H1 (cell line): Measurements from ENCODE around the gene SCAMP4. TPM values are rescaled to one million over a fixed set of nuclear protein-coding genes. Genes with fewer than 3 reads are reported as not detected.

Experiments used
- CTCF ChIA-PET: fragments of 300-600 bp; sonication (Branson Sonifier 250); formaldehyde crosslinking; loops from one replicate; lab custom pipeline; 2021; ENCODE audit not compliant: partially characterized antibody; lab: Charles Lee
- POLR2A ChIA-PET: fragments of 300-600 bp; sonication (Branson Sonifier 250); formaldehyde crosslinking; loops from one replicate; lab custom pipeline; 2021; ENCODE audit warnings: inconsistent platforms; ENCODE audit not compliant: partially characterized antibody; lab: Charles Lee
- DNase-seq, 2 experiments: peaks; one replicate each; pipeline versions ENCODE4 v3.0.0 to v3.0.0-alpha.2; 2010 to 2022; ENCODE audit warnings: low spot score in 2 of 2, low read depth in 1 of 2, mixed read lengths in 1 of 2
- FAIRE-seq: peaks from 2 replicates; lab custom pipeline; 2011; peaks lifted over from hg19 to GRCh38; lab: Jason Lieb, UNC
- H2AFZ ChIP-seq: 2 replicates; pipeline ENCODE4 v1.8.1; 2012; ENCODE audit warnings: low read length, inconsistent platforms
- H2AK5ac ChIP-seq: 2 replicates; pipeline ENCODE4 v1.6.1; 2013; ENCODE audit warnings: low read depth, low read length
- H2BK120ac ChIP-seq: replicated peaks from 2 replicates; pipeline ENCODE3; 2013; ENCODE audit warnings: low read depth, low read length, inconsistent platforms
- H2BK12ac ChIP-seq: 2 replicates; pipeline ENCODE4 v1.6.1; 2013; ENCODE audit warnings: low read depth, low read length
- H2BK15ac ChIP-seq: 2 replicates; pipeline ENCODE4 v1.6.1; 2013; ENCODE audit warnings: low read length
- H2BK20ac ChIP-seq: 2 replicates; pipeline ENCODE4 v1.6.1; 2013; ENCODE audit warnings: low read length
- H2BK5ac ChIP-seq: 2 replicates; pipeline ENCODE4 v1.6.1; 2013; ENCODE audit warnings: low read depth, low read length
- H3K14ac ChIP-seq: 2 replicates; pipeline ENCODE4 v1.6.1; 2013; ENCODE audit warnings: inconsistent platforms; ENCODE audit not compliant: insufficient read length
- H3K18ac ChIP-seq: 2 replicates; pipeline ENCODE4 v1.6.1; 2013; ENCODE audit warnings: low read length; ENCODE audit errors: extremely low read depth
- H3K23ac ChIP-seq: 2 replicates; pipeline ENCODE4 v1.6.1; 2013; ENCODE audit warnings: inconsistent platforms; ENCODE audit not compliant: insufficient read length
- H3K23me2 ChIP-seq: 2 replicates; pipeline ENCODE4 v1.6.1; 2013; ENCODE audit warnings: low read depth, low read length
- H3K27ac ChIP-seq: 2 replicates; pipeline ENCODE4 v1.6.1; 2011; ENCODE audit warnings: low read depth, low read length, inconsistent platforms
- H3K27me3 ChIP-seq, 4 experiments: replicated peaks in 1 of 4; 1 replicate in 1 of 4; 2 replicates in 3 of 4; pipeline versions ENCODE4 v1.6.1 to v1.8.1; 2011 to 2013; ENCODE audit warnings: low read length in 3 of 4, mild to moderate bottlenecking in 3 of 4, inconsistent platforms in 2 of 4, mixed read lengths in 2 of 4, moderate library complexity in 1 of 4; ENCODE audit not compliant: control insufficient read depth in 3 of 4, insufficient read depth in 3 of 4; ENCODE audit errors: extremely low read depth in 1 of 4
- H3K36me3 ChIP-seq, 4 experiments: 2 replicates each; pipeline versions ENCODE4 v1.6.1 to v1.8.1; 2011 to 2013; ENCODE audit warnings: mild to moderate bottlenecking in 4 of 4, low read length in 3 of 4, moderate library complexity in 2 of 4, control low read depth in 1 of 4, inconsistent platforms in 1 of 4; ENCODE audit not compliant: insufficient read depth in 4 of 4, control insufficient read depth in 2 of 4
- H3K4ac ChIP-seq: replicated peaks from 2 replicates; pipeline ENCODE3; 2013; ENCODE audit warnings: low read length, low read depth, mixed read lengths, inconsistent platforms; ENCODE audit not compliant: insufficient read length
- H3K4me1 ChIP-seq, 4 experiments: replicated peaks in 1 of 4; 1 replicate in 1 of 4; 2 replicates in 3 of 4; pipeline versions ENCODE4 v1.6.1 to v1.8.1; 2011 to 2013; ENCODE audit warnings: low read length in 3 of 4, inconsistent platforms in 2 of 4, mixed read lengths in 1 of 4; ENCODE audit not compliant: insufficient read depth in 4 of 4, control insufficient read depth in 3 of 4
- H3K4me2 ChIP-seq, 2 experiments: 2 replicates each; pipeline versions ENCODE4 v1.6.1 to v1.8.1; 2011 to 2013; ENCODE audit warnings: low read depth in 2 of 2, low read length in 2 of 2, control low read depth in 1 of 2, inconsistent platforms in 1 of 2, mild to moderate bottlenecking in 1 of 2; ENCODE audit not compliant: insufficient read depth in 1 of 2
- H3K4me3 ChIP-seq, 4 experiments: fragments of 200-600, 300-600 bp in 1 of 4; sonication (generic), shearing (Covaris generic), sonication (Bioruptor Twin) in 1 of 4; 2 replicates each; pipeline versions ENCODE4 v1.5.1 to v1.8.1; 2011 to 2016; ENCODE audit warnings: low read length in 4 of 4, low read depth in 3 of 4, control low read depth in 2 of 4, inconsistent platforms in 2 of 4, mild to moderate bottlenecking in 2 of 4, mixed read lengths in 1 of 4, moderate library complexity in 1 of 4; ENCODE audit not compliant: insufficient read depth in 2 of 4; ENCODE audit errors: extremely low read depth in 1 of 4
- H3K56ac ChIP-seq: replicated peaks from 2 replicates; pipeline ENCODE3; 2013; ENCODE audit warnings: low read depth, mild to moderate bottlenecking, mixed read lengths, low read length, inconsistent platforms; ENCODE audit not compliant: insufficient read length
- H3K79me1 ChIP-seq: 2 replicates; pipeline ENCODE4 v1.6.1; 2013; ENCODE audit warnings: low read depth, low read length, control low read depth
- H3K79me2 ChIP-seq, 2 experiments: 2 replicates each; pipeline versions ENCODE4 v1.6.1 to v1.8.1; 2012 to 2013; ENCODE audit warnings: low read length in 2 of 2, mild to moderate bottlenecking in 2 of 2, inconsistent platforms in 1 of 2; ENCODE audit not compliant: insufficient read depth in 2 of 2, control insufficient read depth in 1 of 2
- H3K9ac ChIP-seq, 4 experiments: replicated peaks in 1 of 4; 1 replicate in 1 of 4; 2 replicates in 3 of 4; pipeline versions ENCODE4 v1.6.1 to v1.8.1; 2011 to 2013; ENCODE audit warnings: low read depth in 3 of 4, low read length in 3 of 4, control low read depth in 2 of 4, mild to moderate bottlenecking in 2 of 4, moderate library complexity in 2 of 4, inconsistent platforms in 1 of 4; ENCODE audit errors: extremely low read depth in 1 of 4
- H3K9me3 ChIP-seq, 2 experiments: 2 replicates each; pipeline versions ENCODE4 v1.6.1 to v1.8.1; 2012 to 2013; ENCODE audit warnings: mild to moderate bottlenecking in 2 of 2, moderate library complexity in 2 of 2, control low read depth in 1 of 2, inconsistent platforms in 1 of 2, low read depth in 1 of 2, low read length in 1 of 2, mixed read lengths in 1 of 2; ENCODE audit not compliant: insufficient read depth in 2 of 2
- H4K20me1 ChIP-seq, 2 experiments: replicated peaks in 1 of 2; 2 replicates each; pipeline versions ENCODE3 to v1.8.1; 2011 to 2013; ENCODE audit warnings: inconsistent platforms in 2 of 2, low read length in 2 of 2, mild to moderate bottlenecking in 1 of 2; ENCODE audit not compliant: insufficient read depth in 2 of 2, control insufficient read depth in 1 of 2
- H4K5ac ChIP-seq: 2 replicates; pipeline ENCODE4 v1.6.1; 2013; ENCODE audit warnings: low read length, low read depth, mixed read lengths, inconsistent platforms; ENCODE audit not compliant: insufficient read length
- H4K8ac ChIP-seq: 2 replicates; pipeline ENCODE4 v1.8.0; 2013; ENCODE audit warnings: mild to moderate bottlenecking, moderate library complexity, low read length, inconsistent platforms; ENCODE audit not compliant: insufficient read depth; ENCODE audit errors: extremely low read depth
- H4K91ac ChIP-seq: replicated peaks from 2 replicates; pipeline ENCODE3; 2013; ENCODE audit warnings: low read length, mixed read lengths, inconsistent platforms; ENCODE audit not compliant: insufficient read length
- EP300 ChIP-seq, 2 experiments: IDR thresholded peaks; 1 replicate in 1 of 2; 2 replicates in 1 of 2; pipeline ENCODE4 v1.6.1; 2011 to 2012; ENCODE audit warnings: low read depth in 2 of 2, low read length in 2 of 2, mild to moderate bottlenecking in 2 of 2, borderline replicate concordance in 1 of 2, inconsistent platforms in 1 of 2, moderate library complexity in 1 of 2
- FOSL1 ChIP-seq: IDR thresholded peaks from 2 replicates; pipeline ENCODE4 v1.6.1; 2011; ENCODE audit warnings: mild to moderate bottlenecking, low read depth, low read length, moderate library complexity; ENCODE audit not compliant: insufficient read depth
- POLR2AphosphoS5 ChIP-seq: IDR thresholded peaks from 2 replicates; pipeline ENCODE4 v1.6.1; 2011; ENCODE audit warnings: low read depth, low read length
- RAD21 ChIP-seq, 2 experiments: IDR thresholded peaks in 1 of 2; conservative IDR thresholded peaks in 1 of 2; 2 replicates each; pipeline ENCODE4 v1.6.1; 2011; ENCODE audit warnings: low read depth in 2 of 2, low read length in 2 of 2, improper control_type of control experiment in 1 of 2, inconsistent platforms in 1 of 2, mild to moderate bottlenecking in 1 of 2, moderate library complexity in 1 of 2
- SP2 ChIP-seq: IDR thresholded peaks from 2 replicates; pipeline ENCODE4 v1.6.1; 2012; ENCODE audit warnings: mild to moderate bottlenecking, low read length, inconsistent platforms
- WGBS, 2 experiments: shearing (Covaris generic) in 1 of 2; methylation state at CpG; one replicate each; pipeline versions ENCODE4 v1.1.6 to v1.1.7; 2013 to 2015; ENCODE audit warnings: low lambda C conversion rate in 2 of 2, mixed read lengths in 2 of 2, inconsistent platforms in 1 of 2, low coverage in 1 of 2, missing lambda C conversion rate in 1 of 2; ENCODE audit not compliant: insufficient replicate concordance in 2 of 2, insufficient coverage in 1 of 2, insufficient read length in 1 of 2; ENCODE audit errors: extremely low coverage in 1 of 2, missing lambda C conversion rate in 1 of 2; 5-methylcytosine and 5-hydroxymethylcytosine counted together
- polyA plus RNA-seq, 7 experiments: library from polyadenylated mRNA; depleted of rRNA in 3 of 7; stranded (reverse) in 5 of 7; unstranded in 2 of 7; fragments of >200 nt in 5 of 7; fragments of 200-250 nt in 2 of 7; gene quantifications; 1 replicate in 5 of 7; 2 replicates in 1 of 7; 4 replicates in 1 of 7; pipeline versions ENCODE4 v1.2.1 to v1.2.3, GENCODE V29; 2011 to 2013; ENCODE audit warnings: missing spikeins in 2 of 7, mixed read lengths in 2 of 7
- total RNA-seq: library from RNA; stranded (reverse); fragmentation: NEBNext Ultra II Directional; extraction: Animal tissue kit (Norgen Biotek cat#: 25700); gene quantifications from 2 replicates; pipeline ENCODE4 v1.2.1, GENCODE V29; 2021

Gene SCAMP4
- total and polyA plus RNA-seq, 2 of the 8 experiments (the other 6 are each of a cell fraction or from before 2014, with no cell fraction given), result 17.1 to 61.4 TPM

DNA sequence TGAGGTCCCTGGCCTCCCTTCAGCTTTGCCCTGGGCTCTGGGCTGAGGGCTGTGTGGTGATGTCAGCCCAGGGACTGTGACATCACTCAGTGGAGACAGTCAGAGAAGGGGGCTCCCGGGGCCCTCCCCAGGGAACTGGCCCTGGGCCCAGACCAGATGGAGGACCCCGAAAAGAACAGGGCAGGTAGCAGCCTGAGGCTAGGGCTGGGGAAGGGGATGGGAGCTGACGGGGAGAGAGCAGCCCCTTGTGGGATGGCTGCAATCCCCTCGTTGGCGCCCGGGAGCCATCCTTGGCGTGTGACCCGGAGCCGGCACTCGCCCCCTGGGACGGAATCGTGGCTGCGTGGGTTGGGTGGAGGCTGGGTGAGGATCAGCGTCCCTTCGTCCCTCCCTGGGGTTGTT lies 49.3 kb downstream of the SCAMP4 start:
- Histone ChIP-seq H3K27me3 (no peaks in the 10 kb centered on the region), H3K4ac (no peak overlapping the region), H3K4me2 (no peak overlapping the region), H2BK12ac (no peak overlapping the region), H3K23ac (no peak overlapping the region), H2BK5ac (no peak overlapping the region), H2BK120ac (no peak overlapping the region), H3K79me2 (peaks cover 30 to 90% of the 10 kb centered on the region in 2 experiments), H3K4me1 (peaks cover 0 to 14% (median 9%) of the 10 kb centered on the region in 4 experiments; a peak in 5 of 7 replicates), H4K91ac (no peak overlapping the region), H3K18ac (no peak overlapping the region; the same call in 1 of the 2 replicates), H3K23me2 (no peaks in the 10 kb centered on the region), H2AFZ (no peak overlapping the region), H3K4me3 (no peak overlapping the region), H3K14ac (no peak overlapping the region), H3K27ac (no peak overlapping the region), H4K20me1 (peaks cover 48 to 59% of the 10 kb centered on the region in 2 experiments), H3K56ac (no peak overlapping the region), H4K8ac (peak overlapping the region; percentile 79), H3K9ac (no peak overlapping the region), H3K36me3 (no peaks in the 10 kb centered on the region; a peak in 2 of 8 replicates), H2BK15ac (no peak overlapping the region), H3K9me3 (no peaks in the 10 kb centered on the region; a peak in 1 of 4 replicates), H2AK5ac (no peak overlapping the region), H3K79me1 (peaks cover 29% of the 10 kb centered on the region), H2BK20ac (no peak overlapping the region), H4K5ac (no peak overlapping the region)
- 88% methylated on average over 12 of the region's 15 CpGs; no CpG with 5 or more reads in 1 of the 2 experiments for WGBS, 2 experiments
- POLR2A ChIA-PET, result no interaction called here
- FAIRE-seq (no peak), DNase-seq (no peak)
- CTCF ChIA-PET, result interaction anchor here (0.6 to 2.6 kb wide), 5 partner anchors 9 to 160 kb away, joined by 3 to 10 read pairs (median 6); no protein-coding TSS in a partner anchor
- TF ChIP-seq RAD21 (IDR thresholded peaks at IDR 0.05 in 1 of 2, conservative IDR thresholded peaks at IDR 0.05 in 1 of 2; ENCODE audit: low read depth in 2 of 2, low read length in 2 of 2), result no peak
- no peak for TF ChIP-seq FOSL1
- TF ChIP-seq EP300 (IDR thresholded peaks at IDR 0.05; ENCODE audit: borderline replicate concordance in 1 of 2, low read depth in 2 of 2, low read length in 2 of 2), result no peak
- no peak for TF ChIP-seq SP2
- TF ChIP-seq POLR2AphosphoS5, result no peak
